ENCODE data around the gene MAGEA9.
"Not testable (repeated sequence)": the region's sequence is repeated elsewhere in the genome, so short reads cannot be mapped to it uniquely, and the experiment has no call there.

MAGEA9 gene

GRCh38 chrX:149781727-149782126 lies at the start of gene MAGEA9:
MAGEA9 (plus strand) TSS chrX:149781930; CDS start chrX:149786211, 4,281 bp downstream.
- FAIRE-seq: not testable (repeated sequence)

- not testable (repeated sequence) for FAIRE-seq
These were observed 39.5 kb upstream of the MAGEA9 start for GRCh38 chrX:149742269-149742668.

- FAIRE-seq: not testable (repeated sequence)
These were observed 35.2 kb upstream of the MAGEA9 start for GRCh38 chrX:149746390-149747007.

- FAIRE-seq: no peak
These were observed 24.3 kb upstream of the MAGEA9 start for GRCh38 chrX:149757206-149758067.

- FAIRE-seq: no peak
These were observed 23.5 kb upstream of the MAGEA9 start for GRCh38 chrX:149758068-149758714.

- not testable (repeated sequence) for FAIRE-seq
These were observed 23.0 kb upstream of the MAGEA9 start for GRCh38 chrX:149758715-149759078.

GRCh38 chrX:149759824-149760223 lies 21.9 kb upstream of the MAGEA9 start:
- no peak for FAIRE-seq

GRCh38 chrX:149760965-149761364 lies 20.8 kb upstream of the MAGEA9 start:
- no peak for FAIRE-seq

- FAIRE-seq: not testable (repeated sequence)
These were observed 19.7 kb upstream of the MAGEA9 start for GRCh38 chrX:149761858-149762674.

- no peak for FAIRE-seq
These were observed 18.8 kb upstream of the MAGEA9 start for GRCh38 chrX:149762696-149763614.

- not testable (repeated sequence) for FAIRE-seq
These were observed 11.4 kb upstream of the MAGEA9 start for GRCh38 chrX:149770344-149770743.

GRCh38 chrX:149773026-149773425 lies 8.7 kb upstream of the MAGEA9 start:
- FAIRE-seq: not testable (repeated sequence)

- not testable (repeated sequence) for FAIRE-seq
These were observed 8.0 kb upstream of the MAGEA9 start, which contains the start of gene HSFX1 for GRCh38 chrX:149773768-149774167. HSFX1 (plus strand) TSS chrX:149774068; CDS start chrX:149774682, 614 bp downstream.

- peak; percentile 21 for FAIRE-seq
These were observed 3.7 kb upstream of the MAGEA9 start for GRCh38 chrX:149777999-149778398.

GRCh38 chrX:149795531-149795930 lies 13.8 kb downstream of the MAGEA9 start:
- FAIRE-seq: not testable (repeated sequence)

- no peak for FAIRE-seq
These were observed 17.5 kb downstream of the MAGEA9 start for GRCh38 chrX:149799095-149799714.

GRCh38 chrX:149799938-149800337 lies 18.2 kb downstream of the MAGEA9 start:
- FAIRE-seq: peak; percentile 98

- no peak for FAIRE-seq
These were observed 21.8 kb downstream of the MAGEA9 start for GRCh38 chrX:149803458-149804062.

- no peak for FAIRE-seq
These were observed 22.4 kb downstream of the MAGEA9 start for GRCh38 chrX:149804102-149804501.

- no peak for FAIRE-seq
These were observed 26.2 kb downstream of the MAGEA9 start for GRCh38 chrX:149807747-149808458.
